ENCODE results near the gene PHC2.
A peak's percentile ranks its signal among the peaks of the same experiment; 100 is the strongest.

The PHC2 gene

DNA sequence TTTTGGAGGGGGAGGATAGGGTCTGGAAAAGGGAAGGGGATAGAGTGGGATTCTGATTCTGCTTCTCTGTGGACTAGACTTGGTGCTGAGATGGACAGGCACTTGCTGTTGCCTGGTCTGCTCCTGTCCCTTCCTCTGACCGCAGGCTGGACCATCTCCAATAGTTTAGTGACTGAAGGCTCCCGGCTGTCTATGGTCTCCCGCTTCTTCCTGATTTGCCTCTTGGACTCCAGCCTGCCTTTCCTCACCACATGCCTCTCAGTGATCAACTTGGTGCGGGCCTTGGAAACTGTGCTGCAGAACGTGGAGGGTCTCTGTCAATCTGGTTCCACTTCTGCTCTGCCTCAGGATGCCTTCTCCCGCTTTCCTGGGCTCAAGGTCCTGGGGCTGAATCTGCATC lies 35.3 kb upstream of the PHC2 start:
- no peaks in the 10 kb centered on the region for H3K36me3 ChIP-seq (ENCODE audit: control insufficient read depth in 2 of 2, insufficient read depth in 2 of 2, low read length in 2 of 2)
- H3K27ac ChIP-seq (ENCODE audit: low read length) = no peak overlapping the region
- no peaks in the 10 kb centered on the region for H3K9me3 ChIP-seq (ENCODE audit: control insufficient read depth in 2 of 2, low read length in 2 of 2)
- H3K4me3 ChIP-seq (ENCODE audit: low read length in 2 of 2) = no peak overlapping the region
- H3K27me3 ChIP-seq (ENCODE audit: control insufficient read depth in 1 of 2, insufficient read depth in 2 of 2, low read length in 2 of 2) = no peaks in the 10 kb centered on the region
- peaks cover 58% of the 10 kb centered on the region for H3K4me1 ChIP-seq (ENCODE audit: control insufficient read depth, insufficient read depth, low read length)
- H3K9ac ChIP-seq (ENCODE audit: low read length in 2 of 2) = no peak overlapping the region

DNA sequence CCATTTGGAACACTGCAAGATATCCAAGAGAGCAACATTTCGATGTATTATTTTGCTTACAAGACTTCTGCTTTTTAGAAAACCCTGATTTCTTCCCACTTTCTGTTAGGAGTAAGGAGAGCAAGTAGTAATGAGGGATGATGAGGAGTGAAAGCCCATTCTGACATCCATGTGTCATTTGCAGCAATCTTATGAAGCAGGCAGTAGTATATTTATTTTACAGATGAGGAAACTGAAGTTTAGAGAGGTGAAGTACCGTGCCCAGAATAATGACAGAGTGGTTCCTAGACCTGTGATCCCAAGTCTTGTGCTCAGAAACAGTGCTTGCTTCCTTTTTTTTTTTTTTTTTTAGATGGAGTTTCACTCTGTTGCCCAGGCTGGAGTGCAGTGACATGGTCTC lies 34.4 kb upstream of the PHC2 start:
- Histone ChIP-seq H3K4me3 (ENCODE audit: low read length in 2 of 2) (no peak overlapping the region), H3K36me3 (ENCODE audit: control insufficient read depth in 2 of 2, insufficient read depth in 2 of 2, low read length in 2 of 2) (no peaks in the 10 kb centered on the region), H3K27ac (ENCODE audit: low read length) (no peak overlapping the region), H3K4me1 (ENCODE audit: control insufficient read depth, insufficient read depth, low read length) (peaks cover 57% of the 10 kb centered on the region), H3K27me3 (ENCODE audit: control insufficient read depth in 1 of 2, insufficient read depth in 2 of 2, low read length in 2 of 2) (no peaks in the 10 kb centered on the region), H3K9me3 (ENCODE audit: control insufficient read depth in 2 of 2, low read length in 2 of 2) (no peaks in the 10 kb centered on the region), H3K9ac (ENCODE audit: low read length in 2 of 2) (no peak overlapping the region)

- H3K27me3 ChIP-seq (ENCODE audit: control insufficient read depth in 1 of 2, insufficient read depth in 2 of 2, low read length in 2 of 2) = no peaks in the 10 kb centered on the region
- H3K9me3 ChIP-seq (ENCODE audit: control insufficient read depth in 2 of 2, low read length in 2 of 2) = no peaks in the 10 kb centered on the region
- no peaks in the 10 kb centered on the region for H3K36me3 ChIP-seq (ENCODE audit: control insufficient read depth in 2 of 2, insufficient read depth in 2 of 2, low read length in 2 of 2)
- H3K27ac ChIP-seq (ENCODE audit: low read length) = no peak overlapping the region
- no peak overlapping the region for H3K4me3 ChIP-seq (ENCODE audit: low read length in 2 of 2)
- peaks cover 57% of the 10 kb centered on the region for H3K4me1 ChIP-seq (ENCODE audit: control insufficient read depth, insufficient read depth, low read length)
- H3K9ac ChIP-seq (ENCODE audit: low read length in 2 of 2) = no peak overlapping the region
These were observed 33.7 kb upstream of the PHC2 start for GRCh38 chr1:33464552-33464951.

DNA sequence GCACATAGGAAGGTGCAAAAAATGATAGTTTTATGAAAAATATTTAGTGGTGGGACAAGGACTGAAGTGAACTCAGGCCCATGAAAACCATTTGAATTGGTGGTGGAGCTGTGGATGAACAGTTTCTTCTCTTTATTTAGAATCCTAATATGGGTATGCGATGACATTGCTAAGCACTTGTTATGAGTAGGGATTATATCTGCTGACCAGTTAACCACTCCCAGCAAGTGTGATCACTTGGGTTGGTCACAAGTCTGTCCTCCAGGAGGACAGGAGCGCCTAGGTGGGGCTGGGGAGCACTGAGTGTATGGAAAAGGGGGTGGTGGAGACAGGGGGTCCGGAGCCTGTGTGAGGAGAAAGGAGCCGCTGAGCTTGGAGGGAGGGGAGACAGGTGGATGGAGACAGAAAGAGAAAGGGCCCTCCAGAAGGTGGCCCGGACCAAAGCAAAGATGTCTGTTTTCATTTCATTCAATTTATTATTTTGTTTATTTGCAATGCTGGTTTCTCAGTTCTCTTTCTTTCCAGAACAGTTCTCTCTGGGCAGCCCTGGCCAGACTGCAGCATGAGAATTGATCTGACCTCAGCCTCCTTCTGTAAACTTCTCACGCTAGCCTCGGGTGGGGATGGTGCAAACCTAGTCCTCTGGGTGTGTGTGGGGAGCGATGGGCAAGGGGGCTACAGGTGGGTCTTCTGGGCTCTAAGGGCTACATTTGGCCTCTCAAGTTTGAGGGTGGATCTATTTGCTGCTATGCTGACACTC lies 31.7 kb upstream of the PHC2 start:
- Histone ChIP-seq H3K4me1 (ENCODE audit: control insufficient read depth, insufficient read depth, low read length) (peaks cover 48% of the 10 kb centered on the region), H3K27ac (ENCODE audit: low read length) (no peak overlapping the region), H3K9ac (ENCODE audit: low read length in 2 of 2) (no peak overlapping the region)

DNA sequence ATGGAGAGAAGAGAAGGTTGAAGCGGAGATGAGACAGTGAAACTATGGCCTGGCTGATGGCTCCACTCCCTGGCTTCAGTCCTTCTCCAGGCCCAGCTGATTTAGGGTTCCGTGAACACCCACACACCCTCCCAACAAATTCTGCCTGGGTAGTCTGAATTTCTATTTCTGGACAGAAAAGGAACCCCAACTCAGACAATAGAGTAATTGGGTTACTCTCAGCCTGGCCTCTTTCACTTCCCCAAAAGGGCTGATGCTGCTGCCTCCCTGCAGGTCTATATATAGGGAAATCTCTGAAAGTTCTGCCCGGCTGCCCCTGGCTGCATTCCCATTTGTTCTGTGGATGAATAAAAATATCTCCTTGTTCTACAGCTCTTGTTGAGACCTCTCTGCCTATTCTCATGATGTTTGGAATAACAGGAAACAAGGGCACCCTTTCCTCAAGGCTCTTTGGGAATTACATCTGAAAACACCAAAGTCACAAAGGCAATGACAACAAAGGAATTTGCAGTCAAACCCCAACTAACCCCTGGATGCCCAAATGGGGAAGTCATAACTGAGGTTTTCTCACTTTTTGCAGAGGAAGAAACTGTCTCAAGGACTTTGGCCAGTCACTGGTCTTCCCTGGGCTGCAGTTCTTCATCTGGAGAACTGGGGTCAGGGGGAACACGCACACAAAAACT lies 30.2 kb upstream of the PHC2 start:
- peak overlapping the region; percentile 94 for H3K27ac ChIP-seq (ENCODE audit: low read length)

More for the DNA sequence above, 31.7 kb upstream of the PHC2 start:
- H3K9me3 ChIP-seq (ENCODE audit: control insufficient read depth in 2 of 2, low read length in 2 of 2) = no peaks in the 10 kb centered on the region
- no peaks in the 10 kb centered on the region for H3K27me3 ChIP-seq (ENCODE audit: control insufficient read depth in 1 of 2, insufficient read depth in 2 of 2, low read length in 2 of 2)
- no peak overlapping the region for H3K4me3 ChIP-seq (ENCODE audit: low read length in 2 of 2)
- no peaks in the 10 kb centered on the region for H3K36me3 ChIP-seq (ENCODE audit: control insufficient read depth in 2 of 2, insufficient read depth in 2 of 2, low read length in 2 of 2)

GRCh38 chr1:33460144-33460543 lies 29.2 kb upstream of the PHC2 start:
- no peaks in the 10 kb centered on the region for H3K27me3 ChIP-seq (ENCODE audit: control insufficient read depth in 1 of 2, insufficient read depth in 2 of 2, low read length in 2 of 2)
- H3K36me3 ChIP-seq (ENCODE audit: control insufficient read depth in 2 of 2, insufficient read depth in 2 of 2, low read length in 2 of 2) = no peaks in the 10 kb centered on the region
- H3K4me3 ChIP-seq (ENCODE audit: low read length in 2 of 2) = no peak overlapping the region
- peak overlapping the region in 1 of 2 donors; percentile 36 for H3K9ac ChIP-seq (ENCODE audit: low read length in 2 of 2)
- peaks cover 46% of the 10 kb centered on the region for H3K4me1 ChIP-seq (ENCODE audit: control insufficient read depth, insufficient read depth, low read length)
- peak overlapping the region; percentile 94 for H3K27ac ChIP-seq (ENCODE audit: low read length)
- no peaks in the 10 kb centered on the region for H3K9me3 ChIP-seq (ENCODE audit: control insufficient read depth in 2 of 2, low read length in 2 of 2)

More for the DNA sequence above, 30.2 kb upstream of the PHC2 start:
- Histone ChIP-seq H3K4me1 (ENCODE audit: control insufficient read depth, insufficient read depth, low read length) (peaks cover 43% of the 10 kb centered on the region), H3K9me3 (ENCODE audit: control insufficient read depth in 2 of 2, low read length in 2 of 2) (no peaks in the 10 kb centered on the region), H3K36me3 (ENCODE audit: control insufficient read depth in 2 of 2, insufficient read depth in 2 of 2, low read length in 2 of 2) (no peaks in the 10 kb centered on the region), H3K9ac (ENCODE audit: low read length in 2 of 2) (peak overlapping the region; percentile 35 to 58), H3K27me3 (ENCODE audit: control insufficient read depth in 1 of 2, insufficient read depth in 2 of 2, low read length in 2 of 2) (no peaks in the 10 kb centered on the region), H3K4me3 (ENCODE audit: low read length in 2 of 2) (peak overlapping the region in 1 of 2 donors; percentile 47)

DNA sequence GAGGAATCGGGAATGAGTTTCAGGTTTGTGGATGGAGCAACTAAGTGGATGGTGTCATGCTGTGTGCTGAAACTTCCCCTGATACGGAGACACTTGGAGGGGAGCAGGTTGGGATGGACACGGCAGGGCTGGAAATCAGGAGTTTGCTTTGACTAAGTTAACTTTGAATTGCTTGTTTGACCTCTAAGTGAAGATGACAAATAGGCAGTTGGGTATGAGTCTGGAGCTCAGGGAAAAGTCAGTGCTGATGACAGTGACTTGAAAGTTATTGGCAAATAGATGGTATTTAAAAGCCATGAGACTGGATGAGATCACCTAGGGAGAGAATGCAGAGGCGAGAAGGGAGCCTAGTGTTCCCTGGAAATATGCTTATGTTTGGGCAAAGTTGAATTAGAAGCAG lies 28.8 kb upstream of the PHC2 start:
- Histone ChIP-seq H3K9me3 (ENCODE audit: control insufficient read depth in 2 of 2, low read length in 2 of 2) (no peaks in the 10 kb centered on the region), H3K4me3 (ENCODE audit: low read length in 2 of 2) (no peak overlapping the region), H3K27ac (ENCODE audit: low read length) (peak overlapping the region; percentile 94), H3K36me3 (ENCODE audit: control insufficient read depth in 2 of 2, insufficient read depth in 2 of 2, low read length in 2 of 2) (no peaks in the 10 kb centered on the region), H3K9ac (ENCODE audit: low read length in 2 of 2) (peak overlapping the region in 1 of 2 donors; percentile 36), H3K27me3 (ENCODE audit: control insufficient read depth in 1 of 2, insufficient read depth in 2 of 2, low read length in 2 of 2) (no peaks in the 10 kb centered on the region), H3K4me1 (ENCODE audit: control insufficient read depth, insufficient read depth, low read length) (peaks cover 45% of the 10 kb centered on the region)

DNA sequence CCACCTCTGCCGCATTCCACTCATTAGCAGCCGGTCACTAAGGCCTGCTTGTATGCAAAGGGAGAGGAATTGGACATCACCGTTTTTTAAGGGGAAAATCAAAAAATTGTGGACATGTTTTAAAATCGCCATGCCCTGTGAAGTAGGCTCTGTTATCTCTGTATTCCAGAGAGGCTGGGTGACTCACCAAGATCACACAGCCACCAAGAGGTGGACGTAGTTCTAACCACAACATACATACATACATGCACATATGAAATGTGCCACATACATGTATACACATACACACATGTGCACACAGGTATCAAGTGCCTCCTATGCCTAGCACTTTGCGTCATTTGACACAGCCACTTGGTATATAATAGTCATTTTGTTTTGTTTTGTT lies 25.6 kb upstream of the PHC2 start:
- Histone ChIP-seq H3K27ac (ENCODE audit: low read length) (peak overlapping the region; percentile 77), H3K9me3 (ENCODE audit: control insufficient read depth in 2 of 2, low read length in 2 of 2) (no peaks in the 10 kb centered on the region), H3K4me1 (ENCODE audit: control insufficient read depth, insufficient read depth, low read length) (peaks cover 42% of the 10 kb centered on the region), H3K4me3 (ENCODE audit: low read length in 2 of 2) (peak overlapping the region in 1 of 2 donors; percentile 22), H3K9ac (ENCODE audit: low read length in 2 of 2) (no peak overlapping the region), H3K27me3 (ENCODE audit: control insufficient read depth in 1 of 2, insufficient read depth in 2 of 2, low read length in 2 of 2) (no peaks in the 10 kb centered on the region), H3K36me3 (ENCODE audit: control insufficient read depth in 2 of 2, insufficient read depth in 2 of 2, low read length in 2 of 2) (no peaks in the 10 kb centered on the region)

GRCh38 chr1:33455539-33456501 lies 24.9 kb upstream of the PHC2 start:
- Histone ChIP-seq H3K9ac (ENCODE audit: low read length in 2 of 2) (peak overlapping the region in 1 of 2 donors; percentile 13), H3K27me3 (ENCODE audit: control insufficient read depth in 1 of 2, insufficient read depth in 2 of 2, low read length in 2 of 2) (no peaks in the 10 kb centered on the region)

GRCh38 chr1:33454646-33455282 lies 23.9 kb upstream of the PHC2 start:
- peaks cover 26% of the 10 kb centered on the region for H3K4me1 ChIP-seq (ENCODE audit: control insufficient read depth, insufficient read depth, low read length)
- no peak overlapping the region for H3K9ac ChIP-seq (ENCODE audit: low read length in 2 of 2)
- no peaks in the 10 kb centered on the region for H3K36me3 ChIP-seq (ENCODE audit: control insufficient read depth in 2 of 2, insufficient read depth in 2 of 2, low read length in 2 of 2)
- no peaks in the 10 kb centered on the region for H3K9me3 ChIP-seq (ENCODE audit: control insufficient read depth in 2 of 2, low read length in 2 of 2)
- peak overlapping the region; percentile 11 for H3K27ac ChIP-seq (ENCODE audit: low read length)
- H3K27me3 ChIP-seq (ENCODE audit: control insufficient read depth in 1 of 2, insufficient read depth in 2 of 2, low read length in 2 of 2) = no peaks in the 10 kb centered on the region
- no peak overlapping the region for H3K4me3 ChIP-seq (ENCODE audit: low read length in 2 of 2)

More at GRCh38 chr1:33455539-33456501, 24.9 kb upstream of the PHC2 start:
- Histone ChIP-seq H3K4me3 (ENCODE audit: low read length in 2 of 2) (peak overlapping the region in 1 of 2 donors; percentile 22), H3K36me3 (ENCODE audit: control insufficient read depth in 2 of 2, insufficient read depth in 2 of 2, low read length in 2 of 2) (no peaks in the 10 kb centered on the region), H3K9me3 (ENCODE audit: control insufficient read depth in 2 of 2, low read length in 2 of 2) (no peaks in the 10 kb centered on the region), H3K27ac (ENCODE audit: low read length) (peak overlapping the region; percentile 77), H3K4me1 (ENCODE audit: control insufficient read depth, insufficient read depth, low read length) (peaks cover 37% of the 10 kb centered on the region)

Data from stomach smooth muscle (tissue), 2 donors.